ENCODE measurements around the gene INPP4B. TPM values are rescaled to one million over a fixed set of nuclear protein-coding genes. Genes with fewer than 3 reads are reported as not detected.

The INPP4B gene
- total RNA-seq, 2 donors from 2014 or later, result 10.0 to 14.1 TPM

DNA sequence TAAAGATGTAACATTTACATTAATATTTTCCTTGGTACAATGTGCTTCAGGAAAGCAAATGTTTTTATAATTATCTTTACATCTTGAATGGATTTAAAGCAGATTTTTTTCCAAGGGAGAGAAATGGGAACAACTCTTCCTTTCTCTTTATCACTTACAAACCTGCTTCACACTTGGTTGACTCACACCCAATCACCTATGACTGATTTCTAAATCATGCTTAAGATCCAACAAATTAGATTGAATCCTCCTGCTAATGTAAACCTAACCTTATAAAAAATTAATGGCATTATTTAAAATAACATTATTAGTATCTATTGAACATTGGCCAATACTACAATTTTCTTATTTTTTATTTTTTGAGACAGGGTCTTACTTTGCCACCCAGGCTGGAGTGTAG is 127.1 kb downstream of the INPP4B start:
- TF ChIP-seq, protein P1, sequence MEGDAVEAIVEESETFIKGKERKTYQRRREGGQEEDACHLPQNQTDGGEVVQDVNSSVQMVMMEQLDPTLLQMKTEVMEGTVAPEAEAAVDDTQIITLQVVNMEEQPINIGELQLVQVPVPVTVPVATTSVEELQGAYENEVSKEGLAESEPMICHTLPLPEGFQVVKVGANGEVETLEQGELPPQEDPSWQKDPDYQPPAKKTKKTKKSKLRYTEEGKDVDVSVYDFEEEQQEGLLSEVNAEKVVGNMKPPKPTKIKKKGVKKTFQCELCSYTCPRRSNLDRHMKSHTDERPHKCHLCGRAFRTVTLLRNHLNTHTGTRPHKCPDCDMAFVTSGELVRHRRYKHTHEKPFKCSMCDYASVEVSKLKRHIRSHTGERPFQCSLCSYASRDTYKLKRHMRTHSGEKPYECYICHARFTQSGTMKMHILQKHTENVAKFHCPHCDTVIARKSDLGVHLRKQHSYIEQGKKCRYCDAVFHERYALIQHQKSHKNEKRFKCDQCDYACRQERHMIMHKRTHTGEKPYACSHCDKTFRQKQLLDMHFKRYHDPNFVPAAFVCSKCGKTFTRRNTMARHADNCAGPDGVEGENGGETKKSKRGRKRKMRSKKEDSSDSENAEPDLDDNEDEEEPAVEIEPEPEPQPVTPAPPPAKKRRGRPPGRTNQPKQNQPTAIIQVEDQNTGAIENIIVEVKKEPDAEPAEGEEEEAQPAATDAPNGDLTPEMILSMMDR (IDR thresholded peaks at IDR 0.05), result no peak
- Histone ChIP-seq H3K36me3 (no peaks in the 10 kb centered on the region), H3K4me3 (no peak overlapping the region), H3K9me3 (no peaks in the 10 kb centered on the region), H3K9ac (ENCODE audit: low read depth in 2 of 2, low read length in 2 of 2) (no peak overlapping the region), H3K4me1 (no peaks in the 10 kb centered on the region), H3K27ac (no peak overlapping the region), H3K27me3 (no peaks in the 10 kb centered on the region)
- intact Hi-C loops (cut with DNase I), result no loop called here
- DNase-seq, result no peak

DNA sequence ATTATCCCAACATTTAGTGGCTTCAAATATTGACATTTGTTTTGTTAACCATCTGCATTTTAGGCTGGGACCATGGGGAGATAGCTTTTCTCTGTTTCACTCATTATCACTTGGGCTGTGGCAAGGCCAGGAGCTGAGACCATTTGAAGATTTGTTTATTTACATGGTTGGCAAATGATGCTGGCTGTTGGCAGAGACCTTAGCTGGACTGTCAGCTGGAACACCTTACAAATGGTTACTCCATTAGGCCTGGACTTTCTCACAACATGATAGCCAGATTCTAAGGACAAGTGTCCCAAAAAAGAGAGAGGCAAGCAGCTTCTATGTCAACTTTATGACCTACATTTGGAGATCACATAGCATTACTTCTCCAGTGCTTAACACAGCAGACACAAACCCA is 130.4 kb downstream of the INPP4B start:
- H3K9me3 ChIP-seq, result no peaks in the 10 kb centered on the region
- no peak overlapping the region for H3K4me3 ChIP-seq
- H3K9ac ChIP-seq (ENCODE audit: low read depth in 2 of 2, low read length in 2 of 2), result no peak overlapping the region
- H3K4me1 ChIP-seq, result no peaks in the 10 kb centered on the region
- H3K36me3 ChIP-seq, result no peaks in the 10 kb centered on the region
- TF ChIP-seq, protein P1 (IDR thresholded peaks at IDR 0.05), result no peak
- intact Hi-C loops (cut with DNase I), result no loop called here
- H3K27me3 ChIP-seq, result no peaks in the 10 kb centered on the region
- H3K27ac ChIP-seq, result no peak overlapping the region
- no peak for DNase-seq

DNA sequence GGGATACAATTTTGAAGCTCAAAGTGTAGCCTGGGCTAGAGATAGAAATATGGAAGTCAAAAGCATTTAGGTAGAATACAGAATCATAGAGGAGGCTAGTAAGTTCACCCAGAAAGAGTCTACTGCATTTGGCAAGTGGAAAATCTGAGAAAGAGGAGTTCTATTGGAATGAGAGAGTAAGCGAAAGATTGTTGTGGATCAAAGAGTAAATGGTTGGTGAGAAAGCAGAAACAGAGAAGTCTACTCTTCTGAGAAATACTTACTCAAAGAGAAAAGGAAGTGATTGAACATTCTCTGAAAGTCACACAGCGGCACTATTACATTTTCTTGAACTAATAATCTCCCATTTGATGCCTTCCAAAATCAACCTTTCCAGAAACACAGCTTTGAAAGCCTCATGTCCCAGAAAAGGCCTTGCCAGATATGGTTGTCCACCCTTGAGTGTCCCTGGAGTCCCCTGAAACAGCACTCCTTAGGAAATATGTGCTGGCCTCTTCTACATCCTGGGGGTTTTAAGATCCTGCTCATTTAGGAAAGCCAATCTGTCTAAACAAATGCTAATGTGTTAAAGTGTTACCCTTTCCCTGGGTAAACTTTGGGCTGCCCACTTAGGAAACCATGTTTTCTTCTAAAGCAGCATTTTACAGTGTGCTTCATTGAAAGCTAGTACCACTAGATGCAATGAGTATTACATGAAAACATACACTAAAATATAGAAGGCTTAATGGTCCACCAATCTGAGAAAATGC is 132.6 kb downstream of the INPP4B start:
- intact Hi-C loops (cut with DNase I), result no loop called here
- no peaks in the 10 kb centered on the region for H3K4me1 ChIP-seq
- no peak overlapping the region for H3K4me3 ChIP-seq
- no peaks in the 10 kb centered on the region for H3K27me3 ChIP-seq
- TF ChIP-seq, protein P1 (IDR thresholded peaks at IDR 0.05), result no peak
- no peaks in the 10 kb centered on the region for H3K9me3 ChIP-seq
- DNase-seq, result no peak
- no peak overlapping the region for H3K9ac ChIP-seq (ENCODE audit: low read depth in 2 of 2, low read length in 2 of 2)
- H3K36me3 ChIP-seq, result no peaks in the 10 kb centered on the region
- no peak overlapping the region for H3K27ac ChIP-seq

DNA sequence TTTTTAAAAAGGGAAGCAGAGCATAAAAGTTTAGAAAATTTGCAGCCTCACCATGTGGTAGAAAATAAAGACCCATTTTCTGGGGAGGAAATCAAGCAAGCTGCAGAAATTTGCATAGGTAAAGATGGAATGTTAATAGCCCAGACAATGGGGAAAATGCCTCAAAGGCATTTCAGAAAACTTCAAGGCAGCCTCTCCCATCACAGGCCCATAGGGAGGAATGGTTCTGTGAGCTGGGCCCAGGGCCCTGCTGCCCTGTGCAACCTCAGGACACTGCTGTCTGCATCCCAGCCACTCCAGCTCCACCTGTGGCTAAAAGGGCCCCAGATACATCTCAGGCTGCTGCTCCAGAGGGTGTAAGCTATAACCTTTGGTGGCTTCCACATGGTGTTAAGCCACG is 137.9 kb downstream of the INPP4B start:
- H3K4me3 ChIP-seq, result no peak overlapping the region
- H3K4me1 ChIP-seq, result no peaks in the 10 kb centered on the region
- H3K36me3 ChIP-seq, result no peaks in the 10 kb centered on the region
- H3K9ac ChIP-seq (ENCODE audit: low read depth in 2 of 2, low read length in 2 of 2), result no peak overlapping the region
- H3K9me3 ChIP-seq, result no peaks in the 10 kb centered on the region
- no peak for DNase-seq
- H3K27me3 ChIP-seq, result no peaks in the 10 kb centered on the region
- intact Hi-C loops (cut with DNase I), result no loop called here
- H3K27ac ChIP-seq, result no peak overlapping the region
- TF ChIP-seq, protein P1 (IDR thresholded peaks at IDR 0.05), result no peak

DNA sequence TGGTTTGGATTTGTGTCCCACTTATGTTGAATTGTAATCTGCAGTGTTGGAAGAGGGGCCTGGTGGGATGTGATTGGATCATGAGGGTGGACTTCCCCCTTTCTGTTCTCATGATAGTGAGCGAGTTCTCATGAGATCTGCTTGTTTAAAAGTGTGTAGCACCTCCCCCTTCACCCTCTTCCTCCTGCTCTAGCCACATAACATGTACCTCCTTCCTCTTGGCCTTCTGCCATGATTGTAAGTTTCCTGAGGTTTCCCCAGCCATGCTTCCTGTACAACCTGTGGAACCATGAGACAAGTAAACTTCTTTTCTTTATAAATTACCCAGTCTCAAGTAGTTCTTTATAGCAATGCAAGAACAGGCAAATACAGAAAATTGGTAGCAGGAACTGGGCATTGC is 138.7 kb downstream of the INPP4B start:
- Histone ChIP-seq H3K27me3 (no peaks in the 10 kb centered on the region), H3K4me1 (no peaks in the 10 kb centered on the region), H3K27ac (no peak overlapping the region), H3K9me3 (no peaks in the 10 kb centered on the region), H3K36me3 (no peaks in the 10 kb centered on the region), H3K9ac (ENCODE audit: low read depth in 2 of 2, low read length in 2 of 2) (no peak overlapping the region), H3K4me3 (no peak overlapping the region)
- intact Hi-C loops (cut with DNase I), result no loop called here
- TF ChIP-seq, protein P1 (IDR thresholded peaks at IDR 0.05), result no peak
- peak; percentile 21 for DNase-seq

All from colonic mucosa (tissue), 4 donors.